Parietal lobe (tissue), 1 donor: ENCODE measurements around the gene TSKU. TPM values are rescaled to one million over a fixed set of nuclear protein-coding genes. Genes with fewer than 3 reads are reported as not detected.

ENCODE experiments used
- total RNA-seq: library from RNA; depleted of rRNA; stranded (reverse); fragments of >200 nt; gene quantifications from one replicate; pipeline ENCODE4 v1.2.3, GENCODE V29; 2014

TSKU gene, protein sequence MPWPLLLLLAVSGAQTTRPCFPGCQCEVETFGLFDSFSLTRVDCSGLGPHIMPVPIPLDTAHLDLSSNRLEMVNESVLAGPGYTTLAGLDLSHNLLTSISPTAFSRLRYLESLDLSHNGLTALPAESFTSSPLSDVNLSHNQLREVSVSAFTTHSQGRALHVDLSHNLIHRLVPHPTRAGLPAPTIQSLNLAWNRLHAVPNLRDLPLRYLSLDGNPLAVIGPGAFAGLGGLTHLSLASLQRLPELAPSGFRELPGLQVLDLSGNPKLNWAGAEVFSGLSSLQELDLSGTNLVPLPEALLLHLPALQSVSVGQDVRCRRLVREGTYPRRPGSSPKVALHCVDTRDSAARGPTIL
- 14.7 TPM for total RNA-seq

GRCh38 chr11:76783294-76783895, at the start of gene TSKU:
Gene TSKU, plus strand, starts transcription at chr11:76783356. Its CDS starts 12,261 bp downstream, at chr11:76795617.

Other genes with a start within 250 kb of the TSKU start
- gene LRRC32, start 112.6 kb upstream of the TSKU start, total RNA-seq = 1.3 TPM
- 26.3 TPM for gene ACER3, start 77.6 kb downstream of the TSKU start, total RNA-seq